ENCODE results near the gene KCNK7.

The KCNK7 gene

DNA sequence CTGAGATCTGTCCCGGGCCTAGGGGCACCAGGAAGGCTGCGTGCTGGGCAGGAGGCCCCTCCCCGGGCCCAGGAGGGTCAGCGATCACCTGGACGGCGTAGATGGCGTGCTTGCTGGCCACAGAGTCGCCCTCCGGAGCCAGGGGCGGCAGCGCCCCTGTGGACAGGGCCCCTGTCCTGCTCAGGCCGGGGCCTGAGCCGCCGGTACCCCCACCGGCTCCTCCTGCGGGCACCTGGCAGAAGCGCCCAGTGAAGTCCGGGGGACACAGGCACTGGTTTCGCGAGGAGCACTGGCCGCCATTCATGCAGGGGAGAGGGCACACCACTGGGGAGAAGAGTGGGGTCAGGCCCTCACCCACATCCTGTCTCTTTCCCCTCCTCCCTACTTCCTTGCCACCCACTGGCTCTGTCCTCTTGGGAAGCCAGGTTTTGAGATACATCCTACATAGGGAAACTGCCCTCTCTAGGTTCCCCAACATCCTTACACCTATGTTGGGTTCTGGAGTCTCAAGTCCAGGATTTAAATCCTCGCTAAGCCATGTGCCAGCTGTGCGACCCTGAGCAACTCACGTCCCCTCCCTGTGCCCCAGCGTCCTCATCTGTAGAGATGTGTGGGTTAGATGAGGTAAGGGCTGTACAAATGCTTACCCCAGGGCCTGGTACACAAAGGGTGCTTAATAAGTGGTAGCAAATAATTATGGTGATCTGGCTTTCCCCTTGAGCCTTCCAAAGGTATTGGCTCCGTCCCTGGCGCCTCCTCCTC is 41.4 kb downstream of the KCNK7 start:
- DNase-seq, result no peak

DNA sequence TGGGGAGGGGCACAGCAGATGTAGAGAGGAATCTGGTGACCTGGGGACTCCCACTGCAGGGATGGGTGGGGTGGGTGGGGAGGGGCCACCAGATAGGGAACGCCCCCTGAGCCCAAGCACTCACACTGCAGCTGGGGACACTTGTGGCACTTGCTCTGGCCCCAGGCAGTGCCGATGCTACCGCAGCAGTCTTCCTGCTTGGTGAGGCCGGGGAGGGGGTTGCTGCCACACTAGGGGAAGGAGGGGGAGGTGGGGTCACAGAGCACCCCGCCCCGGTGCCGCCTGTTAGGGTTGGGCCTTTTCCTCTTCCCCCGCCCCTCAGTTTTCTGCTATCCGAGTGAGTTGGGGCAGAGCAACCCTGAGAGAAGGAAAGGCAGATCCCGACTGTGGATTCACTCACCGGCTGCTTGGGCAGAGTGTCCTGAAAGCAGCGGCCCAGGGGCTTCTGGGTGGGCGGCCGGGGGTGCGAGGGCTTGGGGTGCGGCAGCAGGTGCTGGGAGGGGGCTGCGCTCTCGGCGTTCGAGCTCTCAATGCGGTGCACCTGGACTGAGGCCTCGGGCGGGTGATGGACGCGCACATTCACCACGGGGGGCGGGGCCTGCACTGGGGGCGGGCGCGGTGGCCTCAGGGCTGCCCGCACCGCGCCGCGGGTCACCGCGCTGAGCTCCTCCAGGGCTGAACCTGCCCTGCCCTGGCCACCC is 42.1 kb downstream of the KCNK7 start:
- no peak for DNase-seq

DNA sequence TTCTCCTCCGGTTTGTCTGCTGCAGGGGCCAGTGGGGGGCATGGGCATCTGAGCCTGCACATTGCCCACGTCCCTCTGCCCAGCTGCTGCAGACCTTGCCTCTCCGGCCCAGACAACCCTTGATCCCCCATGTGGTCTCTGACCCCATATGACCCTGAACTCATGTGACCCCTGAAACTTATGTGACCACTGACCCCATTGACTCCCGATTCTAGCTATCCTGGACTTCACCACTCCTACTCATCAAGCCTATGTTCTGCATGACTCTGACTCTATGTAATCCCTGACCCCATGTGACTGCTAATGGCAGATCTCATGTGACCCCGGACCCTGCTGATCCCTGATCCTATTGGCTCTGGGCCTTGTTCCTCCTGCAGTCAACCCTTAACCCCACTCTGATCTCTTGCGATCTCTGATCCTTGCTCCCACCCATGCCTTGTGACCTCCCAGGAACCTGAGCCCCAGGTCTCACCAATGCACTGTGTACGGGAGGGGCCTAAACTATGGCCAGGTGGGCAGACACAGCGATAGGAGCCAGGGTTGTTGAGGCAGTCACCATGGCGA is 43.1 kb downstream of the KCNK7 start:
- no peak for DNase-seq

DNA sequence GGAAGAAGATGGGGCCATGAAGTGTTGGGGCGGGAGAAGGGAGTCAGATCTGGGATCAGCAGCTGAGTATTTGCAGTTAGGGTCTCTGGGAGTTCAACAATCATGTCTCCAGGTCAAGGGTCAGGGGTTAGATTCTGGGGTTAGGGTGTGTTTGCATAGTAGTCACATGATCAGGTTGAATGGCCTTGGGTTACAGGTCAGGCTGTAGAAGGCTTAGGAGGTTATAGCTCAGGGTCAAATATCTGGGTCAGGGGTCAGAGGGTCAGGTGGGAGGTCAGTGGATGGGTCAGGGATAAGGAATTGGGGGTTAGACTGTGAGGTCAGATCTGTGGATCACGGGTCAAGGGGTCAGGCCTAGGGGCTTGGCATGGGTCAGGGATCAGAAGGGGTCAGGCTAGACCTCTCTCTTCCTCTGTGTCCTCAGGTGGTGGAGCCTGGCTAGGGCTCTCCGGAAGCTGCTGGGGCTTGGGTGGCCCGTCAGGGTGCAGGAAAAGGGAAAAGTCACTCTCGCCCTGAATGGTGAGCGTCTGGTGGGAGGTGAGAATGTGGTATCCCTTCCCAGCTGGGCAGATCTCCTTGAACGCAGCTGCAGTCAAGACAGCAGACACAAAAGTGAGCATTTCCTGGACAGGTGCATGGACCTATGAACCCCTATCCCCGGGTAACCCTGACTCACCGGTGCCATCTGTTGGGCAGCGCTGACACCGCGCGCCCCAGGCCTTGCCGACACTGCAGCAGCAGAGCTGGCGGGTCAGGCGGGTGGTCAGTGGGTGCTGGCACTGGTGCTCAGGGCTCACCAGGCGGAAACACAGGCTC is 43.8 kb downstream of the KCNK7 start:
- DNase-seq, result no peak

DNA sequence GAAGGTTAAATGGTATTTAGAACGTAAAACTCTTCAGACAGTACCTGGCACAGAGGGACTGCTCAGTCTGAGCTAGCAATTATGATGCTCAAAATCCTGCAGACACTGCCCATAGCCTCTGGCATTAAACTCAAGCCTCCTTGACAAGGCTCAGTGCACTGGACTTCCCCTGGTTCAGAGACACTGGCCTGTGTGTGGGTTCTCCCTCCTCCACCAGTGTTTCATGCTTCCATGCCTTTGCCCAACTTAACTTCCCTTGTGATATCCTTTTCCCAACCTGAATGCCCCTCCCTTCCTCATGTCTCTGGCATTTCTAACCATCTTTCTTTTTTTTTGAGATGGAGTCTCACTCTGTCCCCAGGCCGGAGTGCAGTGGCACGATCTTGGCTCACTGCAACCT is 46.5 kb downstream of the KCNK7 start:
- no peak for DNase-seq

DNA sequence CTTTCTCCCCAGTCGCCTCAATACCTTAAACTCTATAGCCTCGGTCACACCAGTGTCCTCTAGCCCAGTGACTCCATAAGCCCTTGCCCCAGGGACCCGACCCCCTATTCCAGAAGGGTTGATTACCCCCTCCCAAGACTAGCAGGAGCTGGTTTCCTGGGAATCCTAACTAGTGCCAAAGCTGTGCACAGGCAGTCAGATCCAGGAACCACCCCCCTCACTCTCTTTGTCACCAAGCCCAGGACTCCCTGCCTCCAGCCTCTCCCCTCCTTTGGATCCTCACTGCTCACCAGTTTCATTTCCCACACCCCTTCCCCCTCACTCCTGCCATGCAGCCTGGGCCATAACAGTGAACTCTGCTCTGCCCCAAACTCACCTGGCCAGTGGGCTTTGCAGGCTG is 47.2 kb downstream of the KCNK7 start:
- DNase-seq, result no peak

DNA sequence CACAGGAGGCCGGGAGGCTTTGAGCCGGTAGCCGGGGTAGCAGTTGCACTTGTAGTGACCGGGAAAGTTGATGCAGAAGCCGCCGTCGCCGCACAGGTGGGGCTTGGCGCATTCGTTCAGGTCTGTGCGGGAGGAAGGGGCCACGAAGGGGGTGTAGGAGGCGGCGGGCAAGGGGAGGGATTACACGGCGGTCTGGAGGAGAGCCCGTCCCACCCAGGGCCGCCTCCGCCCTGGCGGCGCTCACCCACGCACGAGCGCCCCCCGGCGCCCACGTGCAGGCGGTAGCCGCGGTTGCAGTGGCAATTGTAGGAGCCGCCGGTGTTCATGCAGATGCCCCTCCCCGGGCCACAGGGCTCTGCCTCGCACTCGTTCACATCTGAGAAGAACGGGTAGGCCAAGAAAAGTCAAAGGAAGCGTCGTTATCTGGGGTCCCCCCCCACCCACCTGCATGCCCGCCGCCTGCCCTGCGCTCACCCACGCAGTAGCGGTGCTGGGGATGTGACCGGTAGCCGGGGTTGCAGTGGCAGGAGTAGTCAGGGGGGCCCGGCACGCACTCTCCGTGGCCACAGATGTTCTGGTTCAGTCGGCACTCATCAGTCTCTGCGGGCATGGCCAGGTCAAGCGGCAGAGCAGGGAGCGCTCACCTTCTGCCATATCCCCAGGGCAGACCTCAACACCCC is 48.0 kb downstream of the KCNK7 start:
- DNase-seq, result no peak

DNA sequence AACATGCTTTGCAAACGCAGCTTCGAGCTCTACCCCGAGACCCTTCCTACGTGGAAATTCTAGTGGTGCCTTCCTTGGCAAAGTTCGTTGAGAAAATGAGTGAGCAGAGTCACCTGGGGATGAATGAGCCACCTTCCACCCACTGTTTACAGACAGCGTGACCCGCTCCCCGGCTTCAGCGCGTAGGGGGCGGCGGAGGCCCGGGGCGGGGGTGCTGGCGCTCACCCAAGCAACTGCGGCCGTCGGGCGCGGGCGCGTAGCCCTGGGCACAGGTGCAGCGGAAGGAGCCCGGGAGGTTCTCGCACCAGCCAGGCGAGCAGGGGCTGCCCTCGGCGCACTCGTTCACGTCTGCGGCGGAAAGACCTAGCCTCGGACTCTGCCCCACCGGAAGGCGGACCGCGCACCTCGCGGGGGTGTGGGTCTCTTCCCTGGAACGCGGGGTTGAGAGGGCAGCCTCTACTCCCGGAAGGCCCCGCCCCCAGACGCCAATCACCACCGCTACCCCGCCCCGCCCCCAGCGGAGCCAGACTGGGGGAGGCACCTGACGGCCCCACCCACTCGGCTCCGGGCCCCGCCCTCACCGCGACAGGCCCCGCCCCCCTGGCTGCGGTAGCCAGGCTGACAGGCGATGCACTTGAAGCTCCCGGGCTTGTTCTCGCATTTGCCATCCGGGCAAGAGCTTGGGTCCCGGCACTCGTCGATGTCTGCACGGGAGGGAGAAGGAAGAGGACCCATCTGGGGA is 49.2 kb downstream of the KCNK7 start:
- peak; percentile 86 for DNase-seq

DNA sequence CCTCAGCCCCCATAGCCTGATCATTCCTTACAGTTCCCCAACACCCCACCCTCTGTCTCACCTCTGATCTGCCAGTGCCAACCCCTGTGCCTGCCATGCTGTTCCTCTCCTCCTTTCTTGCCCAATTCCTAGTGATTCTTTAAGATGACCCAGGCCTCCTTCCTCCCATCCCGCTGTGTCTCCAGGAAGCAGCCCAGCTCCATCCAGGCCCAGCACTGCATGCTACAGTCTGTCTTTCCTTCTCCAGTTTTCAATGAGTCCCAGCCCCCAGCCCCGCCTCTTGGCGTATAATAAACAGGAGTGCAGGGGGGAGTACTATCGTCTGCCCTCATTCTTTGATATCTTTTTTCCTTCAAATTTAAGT is 49.8 kb downstream of the KCNK7 start:
- DNase-seq, result no peak
